Adipocyte (in vitro differentiated cells): ENCODE results near the gene SLC12A6.
A peak's percentile ranks its signal among the peaks of the same experiment; 100 is the strongest.

Source experiments
- DNase-seq: peaks from one replicate; pipeline ENCODE4 v3.0.0-alpha.2; 2015; ENCODE audit warnings: low read depth
- H3K27me3 ChIP-seq: replicated peaks from 2 replicates; pipeline ENCODE4 v1.7.0; 2013; ENCODE audit warnings: mild to moderate bottlenecking, low read length, moderate library complexity; ENCODE audit not compliant: control insufficient read depth, insufficient read depth
- H3K36me3 ChIP-seq: 2 replicates; pipeline ENCODE4 v1.7.0; 2013; ENCODE audit warnings: low read length, mild to moderate bottlenecking, moderate library complexity; ENCODE audit not compliant: control insufficient read depth, insufficient read depth, severe bottlenecking
- H3K4me1 ChIP-seq: 2 replicates; pipeline ENCODE4 v1.7.0; 2013; ENCODE audit warnings: mild to moderate bottlenecking, low read length, moderate library complexity; ENCODE audit not compliant: control insufficient read depth, insufficient read depth
- H3K4me3 ChIP-seq: 2 replicates; pipeline ENCODE4 v1.7.0; 2013; ENCODE audit warnings: mild to moderate bottlenecking, low read length, moderate library complexity
- H3K9ac ChIP-seq: 2 replicates; pipeline ENCODE4 v1.7.0; 2013; ENCODE audit warnings: mild to moderate bottlenecking, low read length, moderate library complexity
- H3K9me3 ChIP-seq: 2 replicates; pipeline ENCODE4 v1.7.0; 2013; ENCODE audit warnings: mild to moderate bottlenecking, low read length, moderate library complexity; ENCODE audit not compliant: control insufficient read depth

SLC12A6 gene

DNA sequence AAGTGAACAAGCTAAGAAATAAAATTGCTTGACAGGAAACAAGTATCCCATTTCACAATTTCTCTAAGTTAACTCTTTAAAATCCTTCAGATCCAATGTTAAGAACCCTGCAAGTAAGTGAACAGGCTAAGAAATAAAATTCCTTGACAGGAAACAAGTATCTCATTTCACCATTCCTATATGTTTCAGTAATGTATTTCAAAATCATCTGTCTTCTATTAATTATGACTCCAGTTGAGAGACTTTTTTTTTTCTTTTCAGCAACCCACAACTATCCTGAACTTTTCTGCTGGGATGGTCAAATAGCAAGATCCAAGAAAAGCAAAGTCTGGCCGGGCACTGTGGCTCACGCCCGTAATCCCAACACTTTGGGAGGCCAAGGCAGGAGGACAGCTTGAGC is 2.4 kb upstream of the SLC12A6 start:
- peaks cover 37% of the 10 kb centered on the region for H3K4me1 ChIP-seq
- no peak overlapping the region for H3K4me3 ChIP-seq
- peak; percentile 32 for DNase-seq
- no peaks in the 10 kb centered on the region for H3K9me3 ChIP-seq
- H3K27me3 ChIP-seq = no peaks in the 10 kb centered on the region
- no peak overlapping the region for H3K9ac ChIP-seq
- H3K36me3 ChIP-seq = peaks cover 11% of the 10 kb centered on the region

DNA sequence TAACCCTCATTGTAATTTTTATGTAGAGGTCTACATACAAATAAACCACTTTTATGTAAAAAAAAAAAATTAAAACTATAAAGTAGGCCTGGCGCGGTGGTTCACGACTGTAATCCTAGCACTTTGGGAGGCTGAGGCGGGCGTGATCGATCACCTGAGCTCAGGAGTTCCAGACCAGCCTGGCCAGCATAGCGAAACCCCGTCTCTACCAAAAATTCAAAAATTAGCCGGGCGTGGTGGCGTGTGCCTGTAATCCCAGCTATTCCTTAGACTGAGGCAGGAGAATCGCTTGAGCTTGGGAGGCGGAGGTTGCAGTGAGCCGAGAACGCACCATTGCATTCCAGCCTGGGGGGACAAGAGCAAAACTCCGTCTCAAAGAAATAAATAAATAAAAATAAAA is 766 bp upstream of the SLC12A6 start:
- H3K27me3 ChIP-seq = no peaks in the 10 kb centered on the region
- H3K4me3 ChIP-seq = peak overlapping the region; percentile 88
- peaks cover 11% of the 10 kb centered on the region for H3K36me3 ChIP-seq
- no peak for DNase-seq
- peaks cover 46% of the 10 kb centered on the region for H3K4me1 ChIP-seq
- no peaks in the 10 kb centered on the region for H3K9me3 ChIP-seq
- H3K9ac ChIP-seq = peak overlapping the region; percentile 89

DNA sequence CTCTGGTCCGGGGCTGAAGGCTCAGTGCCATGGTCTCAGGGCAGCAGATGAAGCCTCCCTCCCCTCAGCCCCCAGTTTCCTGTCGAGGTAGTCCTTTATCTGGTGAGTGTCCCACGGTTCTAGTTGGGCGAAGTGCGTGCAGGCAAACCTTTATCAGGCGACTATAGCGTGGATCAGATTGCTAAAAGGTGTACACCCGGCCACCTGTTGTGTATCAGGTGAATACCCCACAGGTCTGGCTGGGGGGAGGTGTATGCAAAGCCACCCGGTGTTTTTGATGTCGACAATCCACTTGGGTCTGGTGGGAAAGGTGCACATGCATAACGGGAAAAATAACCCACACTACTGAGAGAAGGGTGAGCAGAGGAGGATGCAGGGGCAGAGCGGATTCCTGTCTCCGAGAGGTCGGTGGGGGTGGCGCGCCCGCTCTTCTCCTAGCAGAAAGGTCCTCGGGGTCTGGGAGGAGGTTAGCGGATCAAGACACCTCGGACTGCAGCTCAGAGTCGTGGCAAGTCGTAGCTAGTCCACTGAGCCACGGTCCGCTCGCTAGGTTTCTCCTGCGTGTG is 507 bp downstream of the SLC12A6 start:
- no peaks in the 10 kb centered on the region for H3K27me3 ChIP-seq
- peak overlapping the region; percentile 88 for H3K4me3 ChIP-seq
- no peak for DNase-seq
- H3K9me3 ChIP-seq = no peaks in the 10 kb centered on the region
- peak overlapping the region; percentile 89 for H3K9ac ChIP-seq
- peaks cover 11% of the 10 kb centered on the region for H3K36me3 ChIP-seq
- H3K4me1 ChIP-seq = peaks cover 45% of the 10 kb centered on the region

DNA sequence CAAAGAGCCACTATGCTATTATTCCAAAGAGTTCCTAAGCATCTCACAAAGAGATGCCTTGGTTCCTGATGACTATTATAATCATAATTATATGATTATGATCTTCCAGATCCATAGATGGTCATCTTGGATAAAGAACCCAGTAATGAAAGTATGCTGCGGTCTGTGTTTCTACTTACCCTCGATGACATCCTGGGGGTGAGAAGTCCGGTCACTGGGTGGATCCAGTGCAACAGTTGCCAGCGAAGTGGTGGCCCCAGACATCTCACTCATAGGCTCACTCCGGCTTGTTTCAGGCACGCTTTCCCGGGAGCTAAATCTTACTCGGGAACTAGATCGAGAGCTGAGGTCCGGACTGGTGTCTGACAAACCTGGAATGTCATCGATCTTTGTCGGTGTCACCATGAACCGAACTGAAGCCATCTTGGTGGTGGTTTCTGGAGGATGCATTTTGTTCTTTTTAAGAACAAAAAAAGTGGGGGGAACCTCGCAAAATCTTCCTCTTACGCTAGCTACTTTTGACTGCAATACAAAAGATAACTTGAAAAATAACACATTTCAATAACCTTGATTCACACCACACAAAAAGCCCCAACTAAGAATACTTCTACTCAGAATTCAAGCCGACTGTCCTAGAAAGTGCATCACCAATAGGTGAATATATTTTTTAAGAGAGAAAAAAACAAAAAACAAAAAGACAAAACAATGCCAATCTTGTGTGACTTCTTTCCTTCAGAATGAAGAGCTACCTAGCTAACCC is 1.2 kb downstream of the SLC12A6 start:
- no peaks in the 10 kb centered on the region for H3K9me3 ChIP-seq
- peak overlapping the region; percentile 88 for H3K4me3 ChIP-seq
- peaks cover 11% of the 10 kb centered on the region for H3K36me3 ChIP-seq
- no peaks in the 10 kb centered on the region for H3K27me3 ChIP-seq
- peak overlapping the region; percentile 89 for H3K9ac ChIP-seq
- no peak for DNase-seq
- H3K4me1 ChIP-seq = peaks cover 39% of the 10 kb centered on the region

DNA sequence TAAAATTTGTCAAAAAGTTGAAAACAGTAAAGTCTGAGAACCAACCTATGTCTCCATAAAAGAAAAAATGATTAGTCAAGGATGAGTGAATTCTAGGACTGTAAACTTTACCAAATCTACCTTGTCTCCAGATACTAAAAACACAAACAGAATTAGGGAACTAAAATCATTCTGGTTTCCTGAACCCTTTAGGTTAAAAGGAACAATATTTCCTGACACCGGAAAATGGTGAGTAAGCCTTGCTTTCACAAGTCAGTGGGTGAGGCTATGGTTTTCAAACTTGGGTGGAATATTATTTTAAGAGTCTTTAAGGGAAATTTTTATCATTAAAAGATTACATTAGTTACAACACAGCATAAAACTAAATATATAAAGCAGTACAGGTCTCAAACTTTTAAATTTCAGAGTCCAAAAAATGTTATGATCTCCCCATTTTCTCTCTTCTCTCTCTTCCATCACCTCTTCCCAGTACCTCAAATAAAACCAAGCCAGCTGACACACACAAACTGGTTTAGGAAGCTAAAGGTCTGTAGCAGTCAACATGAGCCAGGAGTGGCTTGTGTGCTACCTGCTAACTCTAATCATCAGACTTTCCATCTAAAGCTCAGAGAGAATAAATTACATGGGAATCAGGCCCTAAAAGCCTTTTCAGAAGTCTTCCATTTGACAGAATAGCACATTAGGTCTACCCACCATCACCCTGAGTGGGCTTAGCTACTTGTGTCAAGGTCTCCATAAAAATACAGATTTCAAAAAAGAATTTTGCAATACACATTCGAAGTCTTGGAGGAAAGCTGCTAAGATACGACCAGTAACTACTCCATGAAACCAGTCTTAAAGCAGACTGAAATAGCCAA is 2.2 kb downstream of the SLC12A6 start:
- Histone ChIP-seq H3K27me3 (no peaks in the 10 kb centered on the region), H3K36me3 (peaks cover 10% of the 10 kb centered on the region), H3K4me1 (peaks cover 33% of the 10 kb centered on the region), H3K9me3 (no peaks in the 10 kb centered on the region), H3K4me3 (peak overlapping the region; percentile 50), H3K9ac (peak overlapping the region; percentile 29)
- peak; percentile 53 for DNase-seq

DNA sequence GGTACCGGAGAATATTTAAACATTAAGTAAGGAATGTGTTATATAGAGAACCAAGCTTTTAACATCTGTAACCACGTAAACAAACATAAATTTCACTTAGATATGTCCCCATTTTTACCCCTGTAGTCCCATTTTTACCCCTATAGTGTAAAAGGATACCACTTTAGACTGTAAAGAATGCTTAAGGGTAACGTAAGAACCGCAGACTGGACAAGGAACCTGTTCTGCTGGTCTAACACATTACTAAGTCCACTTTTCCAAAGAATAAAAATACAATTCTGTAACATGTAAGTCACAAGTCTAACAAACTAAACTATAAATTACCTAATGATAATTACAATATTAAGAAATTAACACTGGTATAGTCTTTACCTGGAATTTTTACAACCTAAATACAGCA is 2.9 kb downstream of the SLC12A6 start:
- H3K9ac ChIP-seq = peak overlapping the region; percentile 29
- DNase-seq = no peak
- peaks cover 5% of the 10 kb centered on the region for H3K36me3 ChIP-seq
- peaks cover 33% of the 10 kb centered on the region for H3K4me1 ChIP-seq
- no peaks in the 10 kb centered on the region for H3K9me3 ChIP-seq
- no peaks in the 10 kb centered on the region for H3K27me3 ChIP-seq
- peak overlapping the region; percentile 50 for H3K4me3 ChIP-seq

DNA sequence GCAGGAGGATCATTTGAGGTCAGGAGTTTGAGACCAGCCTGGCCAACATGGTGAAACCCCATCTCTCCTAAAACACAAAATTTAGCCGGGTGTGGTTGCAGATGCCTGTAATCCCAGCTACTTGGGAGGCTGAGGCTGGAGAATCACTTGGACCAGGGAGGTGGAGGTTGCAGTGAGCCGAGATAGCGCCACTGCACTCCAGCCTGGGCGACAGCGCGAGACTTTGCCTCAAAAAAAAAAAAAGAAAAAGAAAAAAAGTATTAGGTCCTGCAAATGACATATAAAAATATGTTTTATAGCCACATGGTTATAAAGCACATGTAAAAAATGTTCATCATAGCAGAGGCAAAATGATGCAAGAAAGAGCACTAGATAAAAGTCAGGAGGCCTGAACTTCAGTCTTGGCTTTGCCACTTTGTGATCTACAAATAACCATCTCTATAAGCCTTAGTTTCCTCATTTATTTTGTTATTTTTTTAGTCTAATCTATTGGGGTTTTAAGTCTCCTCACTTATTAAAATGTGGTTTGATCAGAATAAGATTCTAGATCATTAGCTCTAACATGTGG is 4.9 kb downstream of the SLC12A6 start:
- H3K36me3 ChIP-seq = no peaks in the 10 kb centered on the region
- H3K9me3 ChIP-seq = no peaks in the 10 kb centered on the region
- peaks cover 29% of the 10 kb centered on the region for H3K4me1 ChIP-seq
- H3K27me3 ChIP-seq = no peaks in the 10 kb centered on the region
- no peak overlapping the region for H3K4me3 ChIP-seq
- no peak overlapping the region for H3K9ac ChIP-seq
- no peak for DNase-seq

DNA sequence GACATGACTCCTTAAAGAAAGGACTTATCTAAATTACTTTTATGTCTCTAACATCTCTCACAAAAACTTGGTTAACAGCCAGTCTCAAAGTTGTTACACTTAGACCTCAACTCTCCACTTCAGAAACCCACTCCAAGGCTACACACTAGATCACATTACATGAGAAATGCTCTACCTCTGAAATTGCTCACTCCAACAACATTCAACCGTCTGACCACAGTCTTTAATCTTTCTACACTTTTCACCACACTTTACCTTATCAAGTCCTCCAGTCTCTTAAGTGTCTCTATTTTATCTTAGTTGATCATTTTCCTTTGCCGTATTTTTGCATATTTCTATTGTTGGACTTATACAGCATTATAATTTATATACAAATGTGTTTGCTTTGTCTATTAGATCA is 5.8 kb downstream of the SLC12A6 start:
- Histone ChIP-seq H3K9me3 (no peaks in the 10 kb centered on the region), H3K4me1 (peaks cover 25% of the 10 kb centered on the region), H3K36me3 (no peaks in the 10 kb centered on the region), H3K4me3 (no peak overlapping the region), H3K27me3 (no peaks in the 10 kb centered on the region), H3K9ac (no peak overlapping the region)
- DNase-seq = no peak

DNA sequence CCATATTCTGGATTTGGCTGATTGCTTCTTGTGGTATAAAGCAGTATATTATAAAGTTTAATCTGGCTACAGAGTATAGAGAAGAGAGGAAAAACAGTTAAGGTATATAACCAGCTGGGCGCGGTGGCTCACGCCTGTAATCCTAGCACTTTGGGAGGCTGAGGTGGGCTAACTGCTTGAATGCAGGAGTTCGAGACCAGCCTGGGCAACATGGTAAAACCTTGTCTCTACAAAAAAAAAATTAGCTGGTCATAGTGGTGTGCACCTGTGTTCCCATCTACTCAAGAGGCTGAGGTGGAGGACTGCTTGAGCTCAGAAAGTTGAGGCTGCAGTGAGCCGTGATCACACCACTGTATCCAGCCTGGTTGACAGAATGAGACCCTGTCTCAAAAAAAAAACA is 7.3 kb downstream of the SLC12A6 start:
- no peaks in the 10 kb centered on the region for H3K9me3 ChIP-seq
- no peak for DNase-seq
- H3K9ac ChIP-seq = no peak overlapping the region
- peaks cover 13% of the 10 kb centered on the region for H3K4me1 ChIP-seq
- no peaks in the 10 kb centered on the region for H3K36me3 ChIP-seq
- H3K4me3 ChIP-seq = no peak overlapping the region
- no peaks in the 10 kb centered on the region for H3K27me3 ChIP-seq

DNA sequence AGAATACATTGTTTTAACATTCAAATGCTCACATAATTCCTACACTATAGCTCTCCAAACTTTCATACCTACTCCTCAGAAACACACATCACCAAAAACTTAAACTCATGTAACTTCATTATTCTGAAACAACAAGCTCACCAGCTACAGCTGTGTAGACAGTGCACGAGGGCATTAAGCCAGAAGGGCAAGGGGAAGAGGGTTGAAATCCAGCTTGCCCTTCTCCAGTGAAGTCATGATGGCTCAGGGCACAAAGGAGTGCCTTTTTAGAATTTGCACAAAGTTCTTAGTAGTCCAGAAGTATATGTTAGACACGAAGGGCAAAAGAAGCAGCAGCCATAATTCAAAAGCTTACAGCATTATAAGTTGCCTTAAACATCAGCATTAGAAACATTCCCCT is 8.6 kb downstream of the SLC12A6 start:
- Histone ChIP-seq H3K36me3 (no peaks in the 10 kb centered on the region), H3K27me3 (no peaks in the 10 kb centered on the region), H3K4me3 (no peak overlapping the region), H3K9ac (no peak overlapping the region), H3K4me1 (peaks cover 1% of the 10 kb centered on the region), H3K9me3 (no peaks in the 10 kb centered on the region)
- no peak for DNase-seq

DNA sequence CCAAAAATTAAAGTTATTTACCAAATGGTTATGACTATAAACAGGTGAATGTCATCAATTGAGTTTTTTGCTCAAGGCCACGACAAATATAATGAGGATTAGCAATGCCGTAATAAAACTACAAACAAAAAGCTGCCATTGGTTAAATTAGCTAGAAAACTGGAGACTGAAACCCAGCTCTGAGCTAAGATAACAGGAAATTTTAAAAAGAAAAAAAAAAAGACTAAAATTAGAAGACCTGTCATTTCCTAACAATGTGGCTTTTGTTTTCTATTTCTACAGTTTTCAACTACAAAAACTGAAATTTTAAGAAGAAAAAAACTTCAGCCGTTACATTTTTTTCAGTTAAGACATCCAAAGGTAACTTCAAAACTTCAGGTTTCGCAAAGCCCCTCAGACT is 9.7 kb downstream of the SLC12A6 start:
- Histone ChIP-seq H3K4me1 (no peaks in the 10 kb centered on the region), H3K4me3 (no peak overlapping the region), H3K9ac (no peak overlapping the region), H3K9me3 (no peaks in the 10 kb centered on the region), H3K36me3 (no peaks in the 10 kb centered on the region), H3K27me3 (no peaks in the 10 kb centered on the region)
- no peak for DNase-seq
